CD4-positive, CD25-positive, alpha-beta regulatory T cell (primary cell): ENCODE results near the gene MORN5. TPM values are rescaled to one million over a fixed set of nuclear protein-coding genes. Genes with fewer than 3 reads are reported as not detected.

ENCODE experiments used
- ATAC-seq, 2 donors: fragments of 150-1000 bp; cut with Tn5 transposase; one replicate each; pipeline ENCODE4 v1.10.0; 2021; ENCODE audit warnings: low read depth in 2 of 2, moderate number of reproducible peaks in 2 of 2, moderate library complexity in 1 of 2
- DNase-seq, 3 donors: peaks; one replicate each; pipeline versions ENCODE4 v3.0.0 to v3.0.0-alpha.2; 2012 to 2022; ENCODE audit warnings: mixed read lengths in 1 of 3
- H3K27ac ChIP-seq: one replicate; pipeline ENCODE4 v1.7.0; 2013; ENCODE audit warnings: mild to moderate bottlenecking, low read length; ENCODE audit not compliant: insufficient read depth, poor library complexity, severe bottlenecking
- H3K27me3 ChIP-seq: one replicate; pipeline ENCODE4 v1.7.0; 2013; ENCODE audit warnings: low read length; ENCODE audit not compliant: control insufficient read depth, insufficient read depth
- H3K36me3 ChIP-seq: one replicate; pipeline ENCODE4 v1.7.0; 2013; ENCODE audit warnings: mild to moderate bottlenecking, low read length, moderate library complexity; ENCODE audit not compliant: control insufficient read depth, insufficient read depth
- H3K4me1 ChIP-seq: 2 replicates; pipeline ENCODE4 v1.7.0; 2013; ENCODE audit warnings: mild to moderate bottlenecking, low read length; ENCODE audit not compliant: insufficient read depth, control insufficient read depth, poor library complexity, severe bottlenecking
- H3K4me3 ChIP-seq: one replicate; pipeline ENCODE4 v1.7.0; 2013; ENCODE audit warnings: low read depth, mild to moderate bottlenecking, low read length, moderate library complexity
- H3K9me3 ChIP-seq, 2 experiments: 1 replicate in 1 of 2; 2 replicates in 1 of 2; pipeline ENCODE4 v1.7.0; 2013; ENCODE audit warnings: low read length in 2 of 2, mild to moderate bottlenecking in 1 of 2, moderate library complexity in 1 of 2; ENCODE audit not compliant: control insufficient read depth in 2 of 2
- H3K27ac Mint-ChIP-seq, 3 donors: one replicate each; pipeline ENCODE4 v1.8.0; 2020 to 2022; ENCODE audit warnings: mild to moderate bottlenecking in 3 of 3, mixed read lengths in 3 of 3, moderate library complexity in 2 of 3
- H3K27me3 Mint-ChIP-seq: one replicate; pipeline ENCODE4 v1.8.0; 2022; ENCODE audit warnings: mild to moderate bottlenecking, mixed read lengths
- H3K36me3 Mint-ChIP-seq: one replicate; pipeline ENCODE4 v1.8.0; 2020; ENCODE audit warnings: mixed read lengths
- H3K4me1 Mint-ChIP-seq, 4 donors: one replicate each; pipeline ENCODE4 v1.8.0; 2020 to 2022; ENCODE audit warnings: mixed read lengths in 4 of 4, mild to moderate bottlenecking in 1 of 4
- H3K4me3 Mint-ChIP-seq, 4 donors: one replicate each; pipeline ENCODE4 v1.8.0; 2020 to 2022; ENCODE audit warnings: mild to moderate bottlenecking in 4 of 4, mixed read lengths in 4 of 4, moderate library complexity in 3 of 4
- H3K9me3 Mint-ChIP-seq, 7 donors: one replicate each; pipeline ENCODE4 v1.8.0; 2020 to 2022; ENCODE audit warnings: mixed read lengths in 7 of 7, mild to moderate bottlenecking in 3 of 7, moderate library complexity in 2 of 7
- polyA plus RNA-seq, 4 donors: library from polyadenylated mRNA; unstranded; fragments of 300-500 nt; fragmentation: Illumina TruSeq; gene quantifications; one replicate each; pipeline ENCODE4 v1.2.3, GENCODE V29; 2021
- total RNA-seq: library from RNA; stranded (reverse); gene quantifications from one replicate; pipeline ENCODE4 v1.2.3, GENCODE V29; 2022

The MORN5 gene
- total and polyA plus RNA-seq, 5 donors from 2014 or later, result not detected

GRCh38 chr9:122121931-122122330, 37.8 kb upstream of the MORN5 start:
- H3K4me3 ChIP-seq, result no peak overlapping the region
- no peak overlapping the region for H3K27ac ChIP-seq
- no peaks in the 10 kb centered on the region for H3K27me3 ChIP-seq
- peaks cover 0 to 25% (median 8%) of the 10 kb centered on the region in 4 donors for H3K4me1 Mint-ChIP-seq
- no peak overlapping the region for H3K27ac Mint-ChIP-seq
- H3K27me3 Mint-ChIP-seq, result peaks cover 28% of the 10 kb centered on the region
- no peaks in the 10 kb centered on the region for H3K36me3 Mint-ChIP-seq
- no peaks in the 10 kb centered on the region for H3K36me3 ChIP-seq
- peaks cover 11% of the 10 kb centered on the region for H3K4me1 ChIP-seq
- no peak overlapping the region for H3K4me3 Mint-ChIP-seq
- no peak for ATAC-seq
- H3K9me3 Mint-ChIP-seq, result no peaks in the 10 kb centered on the region
- H3K9me3 ChIP-seq, result no peaks in the 10 kb centered on the region
- no peak for DNase-seq

- H3K27ac ChIP-seq, result no peak overlapping the region
- Mint-ChIP-seq H3K9me3 (no peaks in the 10 kb centered on the region), H3K4me1 (peaks cover 0 to 27% (median 8%) of the 10 kb centered on the region in 4 donors)
Observed at GRCh38 chr9:122122468-122122867, 37.2 kb upstream of the MORN5 start.

GRCh38 chr9:122122903-122123632, 36.6 kb upstream of the MORN5 start:
- Histone ChIP-seq H3K27ac (no peak overlapping the region), H3K36me3 (no peaks in the 10 kb centered on the region), H3K4me3 (no peak overlapping the region), H3K9me3 (no peaks in the 10 kb centered on the region), H3K4me1 (peaks cover 17% of the 10 kb centered on the region), H3K27me3 (no peaks in the 10 kb centered on the region)
- no peak overlapping the region for H3K27ac Mint-ChIP-seq
- H3K9me3 Mint-ChIP-seq, result no peaks in the 10 kb centered on the region
- no peak overlapping the region for H3K4me3 Mint-ChIP-seq
- peaks cover 0 to 31% (median 8%) of the 10 kb centered on the region in 4 donors for H3K4me1 Mint-ChIP-seq
- ATAC-seq (peak; percentile 46 to 48), DNase-seq (peak; percentile 42 to 69 (median 54))
- H3K36me3 Mint-ChIP-seq, result no peaks in the 10 kb centered on the region
- H3K27me3 Mint-ChIP-seq, result peaks cover 36% of the 10 kb centered on the region

More at GRCh38 chr9:122122468-122122867, 37.2 kb upstream of the MORN5 start:
- H3K9me3 ChIP-seq, result no peaks in the 10 kb centered on the region
- peaks cover 32% of the 10 kb centered on the region for H3K27me3 Mint-ChIP-seq
- no peaks in the 10 kb centered on the region for H3K36me3 ChIP-seq
- no peak for DNase-seq
- no peak overlapping the region for H3K27ac Mint-ChIP-seq
- H3K27me3 ChIP-seq, result no peaks in the 10 kb centered on the region
- no peak for ATAC-seq
- H3K4me3 ChIP-seq, result no peak overlapping the region
- no peaks in the 10 kb centered on the region for H3K36me3 Mint-ChIP-seq
- H3K4me3 Mint-ChIP-seq, result no peak overlapping the region
- H3K4me1 ChIP-seq, result peaks cover 16% of the 10 kb centered on the region

- Mint-ChIP-seq H3K36me3 (no peaks in the 10 kb centered on the region), H3K4me3 (peak overlapping the region in 1 of 4 donors; percentile 23), H3K27ac (no peak overlapping the region), H3K9me3 (no peaks in the 10 kb centered on the region), H3K4me1 (peaks cover 0 to 31% (median 8%) of the 10 kb centered on the region in 4 donors), H3K27me3 (peaks cover 39% of the 10 kb centered on the region)
- H3K27me3 ChIP-seq, result no peaks in the 10 kb centered on the region
- H3K36me3 ChIP-seq, result no peaks in the 10 kb centered on the region
- H3K4me1 ChIP-seq, result peaks cover 17% of the 10 kb centered on the region
- no peak overlapping the region for H3K27ac ChIP-seq
- H3K4me3 ChIP-seq, result no peak overlapping the region
- ATAC-seq, result no peak
- no peaks in the 10 kb centered on the region for H3K9me3 ChIP-seq
- DNase-seq, result no peak
Observed at GRCh38 chr9:122124048-122124447, 35.7 kb upstream of the MORN5 start.

DNA sequence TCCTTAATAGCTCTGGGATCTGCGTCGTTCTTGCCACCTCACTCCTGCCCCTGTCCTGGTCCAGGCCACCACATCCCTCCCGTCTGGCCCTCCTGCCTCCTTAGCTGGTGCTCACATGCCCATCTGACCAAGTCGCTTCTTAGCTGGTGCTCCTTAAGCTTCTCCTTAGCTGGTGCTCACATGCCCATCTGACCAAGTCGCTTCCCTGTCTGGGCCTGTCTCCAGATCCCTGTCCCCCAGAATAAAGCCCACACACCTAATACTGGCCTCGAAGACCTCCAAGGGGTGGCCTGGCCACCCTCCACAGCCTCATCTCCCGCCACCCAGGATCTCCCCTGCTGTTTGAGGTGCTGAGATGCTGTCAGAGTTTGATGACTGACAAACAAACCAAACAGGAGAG, 35.2 kb upstream of the MORN5 start:
- no peaks in the 10 kb centered on the region for H3K9me3 Mint-ChIP-seq
- Histone ChIP-seq H3K4me1 (peaks cover 17% of the 10 kb centered on the region), H3K27me3 (no peaks in the 10 kb centered on the region), H3K36me3 (no peaks in the 10 kb centered on the region), H3K27ac (no peak overlapping the region), H3K9me3 (no peaks in the 10 kb centered on the region), H3K4me3 (no peak overlapping the region)
- ATAC-seq (no peak), DNase-seq (no peak)
- H3K36me3 Mint-ChIP-seq, result no peaks in the 10 kb centered on the region
- H3K4me3 Mint-ChIP-seq, result peak overlapping the region in 1 of 4 donors; percentile 23
- H3K27me3 Mint-ChIP-seq, result peaks cover 39% of the 10 kb centered on the region
- H3K27ac Mint-ChIP-seq, result no peak overlapping the region
- peaks cover 0 to 31% (median 8%) of the 10 kb centered on the region in 4 donors for H3K4me1 Mint-ChIP-seq

- no peak overlapping the region for H3K27ac ChIP-seq
- H3K4me3 ChIP-seq, result no peak overlapping the region
- peak; percentile 68 to 69 for ATAC-seq
- H3K4me1 Mint-ChIP-seq, result peaks cover 0 to 31% (median 8%) of the 10 kb centered on the region in 4 donors
- peak overlapping the region in 2 of 4 donors; percentile 5 to 90 for H3K4me3 Mint-ChIP-seq
- H3K27ac Mint-ChIP-seq, result no peak overlapping the region
- no peaks in the 10 kb centered on the region for H3K9me3 Mint-ChIP-seq
- H3K27me3 ChIP-seq, result no peaks in the 10 kb centered on the region
- H3K9me3 ChIP-seq, result no peaks in the 10 kb centered on the region
- no peaks in the 10 kb centered on the region for H3K36me3 ChIP-seq
- H3K36me3 Mint-ChIP-seq, result no peaks in the 10 kb centered on the region
- peaks cover 39% of the 10 kb centered on the region for H3K27me3 Mint-ChIP-seq
- H3K4me1 ChIP-seq, result peaks cover 17% of the 10 kb centered on the region
- peak; percentile 55 to 78 (median 77) for DNase-seq
Observed at GRCh38 chr9:122125158-122125508, 34.6 kb upstream of the MORN5 start.

DNA sequence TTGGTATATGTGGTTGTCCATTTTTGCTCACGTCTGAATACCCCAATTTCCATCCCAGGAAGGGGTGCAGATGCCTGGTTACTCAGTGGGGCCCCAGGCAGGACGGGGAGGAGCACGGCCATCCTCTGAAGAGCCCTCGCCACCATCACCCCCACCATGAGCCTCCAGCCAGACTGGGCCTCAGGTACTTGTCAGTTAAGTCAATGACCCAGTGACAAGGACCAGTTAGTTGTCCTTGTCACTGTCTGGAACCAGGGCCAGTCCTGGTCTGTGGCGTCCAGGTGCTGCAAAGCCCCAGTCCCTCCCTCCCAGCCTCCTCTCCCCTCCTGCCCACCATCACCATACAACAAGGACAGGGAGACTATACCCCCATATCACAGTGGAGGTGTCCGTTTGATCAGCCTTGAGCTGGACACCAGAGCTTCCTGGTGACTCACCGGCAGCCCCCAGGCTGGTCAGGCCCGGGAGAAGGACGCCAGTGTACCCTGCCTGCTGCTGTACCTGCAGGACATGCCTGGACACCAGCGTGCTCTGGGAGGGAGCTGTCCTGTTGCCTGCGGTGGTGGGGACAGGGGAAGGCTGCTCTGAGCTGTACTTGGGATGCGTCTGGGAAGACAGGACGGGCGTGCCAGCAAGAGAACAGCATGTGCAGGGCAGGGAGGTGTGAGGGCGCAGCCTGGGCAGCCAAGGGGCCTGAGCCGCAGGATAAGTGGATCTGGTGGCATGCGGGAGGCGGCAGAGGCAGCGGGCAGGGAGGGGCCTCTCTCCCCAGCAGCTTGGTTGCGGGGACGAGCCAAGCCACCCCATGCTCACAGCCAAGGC, 34.0 kb upstream of the MORN5 start:
- Mint-ChIP-seq H3K27ac (no peak overlapping the region), H3K9me3 (no peaks in the 10 kb centered on the region), H3K27me3 (peaks cover 42% of the 10 kb centered on the region), H3K4me3 (peak overlapping the region in 3 of 4 donors; percentile 5 to 90 (median 72)), H3K4me1 (peaks cover 0 to 31% (median 8%) of the 10 kb centered on the region in 4 donors), H3K36me3 (no peaks in the 10 kb centered on the region)
- no peaks in the 10 kb centered on the region for H3K27me3 ChIP-seq
- DNase-seq, result no peak
- H3K4me1 ChIP-seq, result peaks cover 17% of the 10 kb centered on the region
- H3K27ac ChIP-seq, result no peak overlapping the region
- no peaks in the 10 kb centered on the region for H3K36me3 ChIP-seq
- no peak overlapping the region for H3K4me3 ChIP-seq
- no peak for ATAC-seq
- H3K9me3 ChIP-seq, result no peaks in the 10 kb centered on the region
